NCI-H524 treated with DMSO at 0.1 percent for 48 hours (cell line): ENCODE data around the gene HORMAD1.
"Not testable (repeated sequence)": the region's sequence is repeated elsewhere in the genome, so short reads cannot be mapped to it uniquely, and the experiment has no call there.

Source experiments
- DNase-seq: peaks from one replicate; lab custom pipeline; 2025; lab: John Stamatoyannopoulos, UW

Gene HORMAD1

GRCh38 chr1:150696995-150697927 is 23.4 kb downstream of the HORMAD1 start, which contains the start of gene GOLPH3L:
GOLPH3L (minus strand) TSS chr1:150697154; CDS start chr1:150694838, 2,316 bp downstream.
- peak; percentile 98 for DNase-seq

GRCh38 chr1:150696590-150696989 is 24.1 kb downstream of the HORMAD1 start:
- DNase-seq: no peak

- DNase-seq: no peak
Measured at GRCh38 chr1:150696162-150696561, 24.5 kb downstream of the HORMAD1 start.

GRCh38 chr1:150695561-150695960 is 25.1 kb downstream of the HORMAD1 start:
- no peak for DNase-seq

GRCh38 chr1:150692720-150693119 is 28.0 kb downstream of the HORMAD1 start:
- DNase-seq: no peak

- no peak for DNase-seq
Measured at GRCh38 chr1:150688763-150689162, 31.9 kb downstream of the HORMAD1 start.

GRCh38 chr1:150686275-150686674 is 34.4 kb downstream of the HORMAD1 start:
- DNase-seq: no peak

GRCh38 chr1:150683914-150684313 is 36.8 kb downstream of the HORMAD1 start:
- no peak for DNase-seq

GRCh38 chr1:150678988-150679387 is 41.7 kb downstream of the HORMAD1 start:
- no peak for DNase-seq

- DNase-seq: no peak
Measured at GRCh38 chr1:150674881-150675280, 45.8 kb downstream of the HORMAD1 start.

GRCh38 chr1:150663321-150663720 is 57.4 kb downstream of the HORMAD1 start:
- DNase-seq: no peak

- no peak for DNase-seq
Measured at GRCh38 chr1:150662811-150663210, 57.9 kb downstream of the HORMAD1 start.

- DNase-seq: no peak
Measured at GRCh38 chr1:150661156-150661555, 59.5 kb downstream of the HORMAD1 start.

GRCh38 chr1:150660584-150660983 is 60.1 kb downstream of the HORMAD1 start:
- DNase-seq: no peak

GRCh38 chr1:150657064-150657463 is 63.6 kb downstream of the HORMAD1 start:
- DNase-seq: not testable (repeated sequence)

GRCh38 chr1:150654635-150655034 is 66.1 kb downstream of the HORMAD1 start:
- not testable (repeated sequence) for DNase-seq

- no peak for DNase-seq
Measured at GRCh38 chr1:150650193-150650592, 70.5 kb downstream of the HORMAD1 start.

GRCh38 chr1:150649441-150650075 is 71.1 kb downstream of the HORMAD1 start:
- DNase-seq: no peak
